ENCODE data around the gene CTXN3.

GRCh38 chr5:127650649-127651048 lies 1.8 kb downstream of the CTXN3 start:
- TF ChIP-seq CTCF (IDR thresholded peaks at IDR 0.05): no peak
- TF ChIP-seq POLR2AphosphoS5 (IDR thresholded peaks at IDR 0.05): no peak
